Tibial nerve (tissue), 3 donors: ENCODE results near the gene SEMA5B.

Experiments
- CTCF ChIP-seq, 5 experiments: fragments of 200-600 bp in 3 of 5; fragments of 450-650 bp in 2 of 5; sonication (generic) in 3 of 5; IDR thresholded peaks; one replicate each; pipeline ENCODE4 v1.5.1; 2016 to 2019; ENCODE audit warnings: antibody characterized with exemption in 5 of 5, mild to moderate bottlenecking in 3 of 5, moderate library complexity in 2 of 5
- POLR2A ChIP-seq, 2 donors: fragments of 450-650 bp; IDR thresholded peaks; one replicate each; pipeline ENCODE4 v1.6.1; 2017; ENCODE audit warnings: antibody characterized with exemption in 2 of 2, mild to moderate bottlenecking in 2 of 2, moderate library complexity in 2 of 2

GRCh38 chr3:122975924-122976293 is 51.7 kb downstream of the SEMA5B start:
- TF ChIP-seq CTCF (IDR thresholded peaks at IDR 0.05), result no peak
- TF ChIP-seq POLR2A (IDR thresholded peaks at IDR 0.05), result no peak
